GM12874 (cell line): ENCODE data around the gene SPZ1.
A peak's percentile ranks its signal among the peaks of the same experiment; 100 is the strongest.

Experiments
- CTCF ChIP-seq: IDR thresholded peaks from 2 replicates; pipeline ENCODE4 v1.5.1; 2011; ENCODE audit warnings: low read depth, mild to moderate bottlenecking, control low read depth, low read length, moderate library complexity; ENCODE audit not compliant: insufficient read depth

SPZ1 gene

GRCh38 chr5:80319702-80320101 lies at the start of gene SPZ1:
Gene SPZ1, plus strand, starts transcription at chr5:80320002. Its CDS starts 214 bp downstream, at chr5:80320216.
- no peak for TF ChIP-seq CTCF

- TF ChIP-seq CTCF: peak; percentile 47; the same call in 1 of the 2 replicates
Measured at GRCh38 chr5:80275347-80275746, 44.5 kb upstream of the SPZ1 start.

- TF ChIP-seq CTCF: no peak
Measured at GRCh38 chr5:80276186-80276585, 43.6 kb upstream of the SPZ1 start.

- TF ChIP-seq CTCF: no peak
Measured at GRCh38 chr5:80277191-80277590, 42.6 kb upstream of the SPZ1 start.

- TF ChIP-seq CTCF: no peak
Measured at GRCh38 chr5:80282054-80282453, 37.7 kb upstream of the SPZ1 start.

- TF ChIP-seq CTCF: no peak
Measured at GRCh38 chr5:80283360-80283759, 36.4 kb upstream of the SPZ1 start.

GRCh38 chr5:80284720-80285119 lies 35.1 kb upstream of the SPZ1 start:
- no peak for TF ChIP-seq CTCF

- TF ChIP-seq CTCF: no peak
Measured at GRCh38 chr5:80288177-80288576, 31.6 kb upstream of the SPZ1 start.
